Measurements from ENCODE around the gene HIF1A. TPM values are rescaled to one million over a fixed set of nuclear protein-coding genes. Genes with fewer than 3 reads are reported as not detected.

The HIF1A gene
- total and polyA plus RNA-seq, 10 of the 15 experiments (the other 5 are each of a cell fraction or from before 2014, with no cell fraction given), result 18.3 to 97.0 (median 75.3) TPM

GRCh38 chr14:61663312-61663979, 31.9 kb upstream of the HIF1A start (continued):
- TF ChIP-seq CUX1 (IDR thresholded peaks at IDR 0.05; ENCODE audit: insufficient replicate concordance, low read depth, low read length), result no peak
- peak in 1 of 2 experiments; percentile 91; a peak in 2 of 4 replicates for TF ChIP-seq ETV6 (conservative IDR thresholded peaks at IDR 0.05 in 1 of 2, IDR thresholded peaks at IDR 0.05 in 1 of 2; ENCODE audit: borderline replicate concordance in 1 of 2, low read depth in 1 of 2)
- TF ChIP-seq E2F8 (IDR thresholded peaks at IDR 0.05; ENCODE audit: low read depth, partially characterized antibody), result no peak
- no peak for TF ChIP-seq ZBED1 (IDR thresholded peaks at IDR 0.05; ENCODE audit: borderline replicate concordance)
- no peak for TF ChIP-seq RELA (IDR thresholded peaks at IDR 0.05; ENCODE audit: borderline replicate concordance, partially characterized antibody)
- TF ChIP-seq GABPA (IDR thresholded peaks at IDR 0.05; ENCODE audit: low read depth), result no peak
- TF ChIP-seq ZNF384 (IDR thresholded peaks at IDR 0.05; ENCODE audit: borderline replicate concordance, low read depth, low read length), result no peak

Data from GM12878 (cell line).